GM12864 (cell line): ENCODE measurements around the gene CLDN7.

ENCODE experiments used
- DNase-seq: peaks from one replicate; pipeline ENCODE4 v3.0.0-alpha.2; 2011; ENCODE audit warnings: low read depth
- H3K4me3 ChIP-seq: 2 replicates; pipeline ENCODE4 v1.5.1; 2011; ENCODE audit warnings: mild to moderate bottlenecking, low read depth, low read length, control low read depth
- TF ChIP-seq, protein P1 (sequence below): IDR thresholded peaks from 2 replicates; pipeline ENCODE4 v1.5.1; 2011; ENCODE audit warnings: low read depth, mild to moderate bottlenecking, moderate library complexity, low read length, control low read depth, inconsistent platforms; ENCODE audit errors: missing control alignments

The CLDN7 gene

DNA sequence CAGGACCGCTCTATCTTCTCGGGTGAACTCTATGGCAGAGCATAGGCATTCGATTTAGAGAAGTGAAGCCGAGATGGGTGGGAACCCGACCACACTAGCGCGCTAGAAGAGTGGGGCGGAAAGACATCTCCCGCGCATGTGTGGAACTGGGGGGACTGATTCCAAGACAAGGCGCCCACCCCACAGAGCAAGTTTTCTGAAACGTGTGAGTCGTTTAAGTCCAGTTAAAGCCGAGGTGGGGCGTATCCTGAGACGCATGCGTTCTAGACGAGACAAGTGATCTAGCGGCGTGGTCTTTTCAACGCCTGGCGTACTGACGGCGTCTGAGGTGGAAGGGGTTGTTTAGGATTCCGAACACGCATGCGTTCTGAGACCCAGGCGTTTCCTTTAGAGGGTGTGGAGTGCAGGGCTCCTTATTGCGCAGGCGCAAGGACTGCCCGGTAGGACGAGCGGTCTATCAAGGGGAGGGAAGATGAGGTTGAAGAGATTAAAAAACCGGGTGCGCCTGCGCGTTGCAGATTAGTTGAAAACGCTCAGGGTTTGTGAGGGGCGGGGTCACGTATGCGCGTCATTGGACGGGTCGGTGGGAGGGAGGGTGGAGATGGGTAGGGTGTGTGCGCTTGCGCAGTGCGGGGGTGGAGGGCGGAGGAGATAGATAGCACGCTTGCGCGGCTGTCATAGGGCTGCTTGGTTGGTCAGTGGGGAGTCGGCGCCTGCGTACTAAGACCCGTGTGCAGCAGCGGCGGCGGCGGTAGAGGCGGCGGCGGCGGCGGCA lies 44.8 kb upstream of the CLDN7 start, which contains the start of gene EIF5A:
Gene EIF5A (plus strand): TSS at position 718 of the 775 bp plus-strand sequence. CDS start 2,008 bp downstream, outside the sequence.
- TF ChIP-seq, protein P1, sequence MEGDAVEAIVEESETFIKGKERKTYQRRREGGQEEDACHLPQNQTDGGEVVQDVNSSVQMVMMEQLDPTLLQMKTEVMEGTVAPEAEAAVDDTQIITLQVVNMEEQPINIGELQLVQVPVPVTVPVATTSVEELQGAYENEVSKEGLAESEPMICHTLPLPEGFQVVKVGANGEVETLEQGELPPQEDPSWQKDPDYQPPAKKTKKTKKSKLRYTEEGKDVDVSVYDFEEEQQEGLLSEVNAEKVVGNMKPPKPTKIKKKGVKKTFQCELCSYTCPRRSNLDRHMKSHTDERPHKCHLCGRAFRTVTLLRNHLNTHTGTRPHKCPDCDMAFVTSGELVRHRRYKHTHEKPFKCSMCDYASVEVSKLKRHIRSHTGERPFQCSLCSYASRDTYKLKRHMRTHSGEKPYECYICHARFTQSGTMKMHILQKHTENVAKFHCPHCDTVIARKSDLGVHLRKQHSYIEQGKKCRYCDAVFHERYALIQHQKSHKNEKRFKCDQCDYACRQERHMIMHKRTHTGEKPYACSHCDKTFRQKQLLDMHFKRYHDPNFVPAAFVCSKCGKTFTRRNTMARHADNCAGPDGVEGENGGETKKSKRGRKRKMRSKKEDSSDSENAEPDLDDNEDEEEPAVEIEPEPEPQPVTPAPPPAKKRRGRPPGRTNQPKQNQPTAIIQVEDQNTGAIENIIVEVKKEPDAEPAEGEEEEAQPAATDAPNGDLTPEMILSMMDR = no peak
- H3K4me3 ChIP-seq = peak within 1 kb of the TSS; percentile 65
- DNase-seq = peak; percentile 99

- H3K4me3 ChIP-seq = no peak overlapping the region
- DNase-seq = no peak
- TF ChIP-seq, protein P1 = no peak
Observed at GRCh38 chr17:7304179-7304578, 41.9 kb upstream of the CLDN7 start.

DNA sequence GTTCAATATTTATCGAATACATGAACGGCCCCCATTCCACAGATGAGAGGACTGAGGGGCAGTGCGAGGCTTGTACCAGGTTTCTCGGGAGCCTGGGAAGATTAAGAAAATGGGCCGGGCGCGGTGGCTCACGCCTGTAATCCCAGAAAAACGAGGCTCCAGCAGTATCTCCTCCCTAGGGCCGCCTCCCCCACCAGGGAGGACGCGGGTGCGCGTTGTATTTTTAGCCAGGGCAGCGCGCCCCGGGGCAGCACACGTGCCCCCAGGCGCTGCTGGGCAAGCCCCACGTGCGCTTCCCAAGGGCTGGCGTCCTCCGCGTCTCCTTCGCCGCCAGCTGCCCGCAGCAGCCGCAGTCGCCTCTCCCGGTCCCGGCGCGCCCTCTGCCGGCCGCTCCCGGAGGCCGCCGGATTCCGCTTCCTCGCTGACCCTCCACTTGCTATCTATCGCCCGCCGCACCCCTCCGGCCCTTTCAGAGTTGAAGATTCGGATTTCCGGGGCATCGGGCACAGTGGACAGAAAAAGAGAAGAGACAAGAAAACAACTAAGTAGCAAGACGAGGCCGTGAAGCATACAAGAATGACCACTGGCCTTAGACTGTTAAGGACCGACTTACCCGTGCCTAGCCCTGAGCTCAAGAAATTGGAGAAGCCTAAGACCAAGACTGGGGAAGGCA lies 34.0 kb upstream of the CLDN7 start:
- H3K4me3 ChIP-seq = no peak overlapping the region

DNA sequence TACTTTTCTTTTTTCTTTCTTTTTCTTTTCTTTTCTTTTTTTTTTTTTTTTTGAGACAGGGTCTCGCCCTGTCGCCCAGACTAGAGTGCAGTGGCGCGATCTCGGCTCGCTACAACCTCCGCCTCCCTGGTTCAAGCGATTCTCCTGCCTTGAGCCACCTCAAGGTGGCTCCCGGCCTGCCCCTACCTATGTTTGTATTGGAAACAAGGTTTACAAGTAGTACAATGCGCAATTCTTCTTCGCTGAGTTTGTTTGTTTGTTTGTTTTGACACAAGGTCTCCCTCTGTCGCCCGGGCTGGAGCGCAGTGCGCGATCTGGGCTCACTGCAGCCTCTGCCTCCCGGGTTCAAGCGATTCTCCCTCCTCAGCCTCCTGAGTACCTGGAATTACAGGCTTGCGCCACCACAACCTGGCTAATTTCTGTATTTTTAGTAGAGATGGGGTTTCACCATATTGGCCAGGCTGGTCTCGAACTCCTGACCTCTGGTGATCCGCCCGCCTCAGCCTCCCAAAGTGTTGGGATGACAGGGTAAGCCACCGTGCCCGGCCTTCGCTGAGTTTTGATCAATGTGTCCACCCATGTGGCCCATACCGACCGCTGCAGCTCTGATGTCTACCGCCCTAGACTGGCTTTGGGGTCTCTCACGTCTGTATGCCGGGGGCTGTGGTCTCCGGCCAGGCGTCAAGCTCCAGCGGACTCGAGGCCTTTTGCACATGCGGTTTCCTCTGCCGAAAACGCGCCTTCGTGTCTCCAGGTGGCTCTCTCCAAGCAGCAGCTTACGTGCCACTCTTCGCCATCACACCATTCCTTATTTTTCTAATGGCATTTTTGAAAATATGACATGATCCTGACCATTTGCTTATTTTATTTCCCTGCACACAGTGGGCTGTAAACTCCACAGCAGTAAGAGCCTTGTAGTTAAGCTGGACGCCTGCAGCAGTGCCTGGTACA lies 33.2 kb upstream of the CLDN7 start:
- TF ChIP-seq, protein P1 = peak; percentile 8
- DNase-seq = no peak

More for the DNA sequence above, 34.0 kb upstream of the CLDN7 start:
- no peak for DNase-seq
- TF ChIP-seq, protein P1 = peak; percentile 83

DNA sequence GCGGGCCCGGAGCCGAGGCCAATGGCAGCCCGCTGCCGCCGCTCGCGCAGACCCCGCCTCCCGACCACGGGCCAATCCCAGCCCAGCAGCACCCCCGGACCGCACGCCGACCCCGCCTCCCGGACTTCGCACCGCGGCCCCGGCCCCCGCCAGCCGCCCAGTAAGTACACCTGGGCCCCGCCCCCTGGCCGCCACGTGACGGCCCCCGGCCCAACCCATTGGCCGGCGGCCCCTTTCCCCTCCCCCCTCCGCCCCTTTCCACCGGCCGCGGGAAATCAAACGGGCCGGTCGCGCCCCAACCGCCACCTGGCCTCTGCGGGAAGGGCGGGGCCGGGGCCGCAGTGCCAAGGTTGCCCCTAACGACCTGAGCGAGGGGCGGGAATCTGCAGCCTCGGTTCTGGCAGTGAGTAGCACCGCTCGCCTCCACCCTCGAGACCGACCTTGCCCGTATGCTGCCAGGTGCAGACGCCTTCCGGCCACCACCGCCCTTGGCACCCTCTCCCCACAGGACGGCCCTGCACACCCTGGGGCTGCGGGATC lies 32.4 kb upstream of the CLDN7 start, which contains the start of gene YBX2:
Gene YBX2 (minus strand): TSS at position 26 of the 540 bp plus-strand sequence. CDS start 139 bp downstream, outside the sequence.
- TF ChIP-seq, protein P1 = no peak
- no peak for DNase-seq
- peak within 1 kb of the TSS; percentile 34 for H3K4me3 ChIP-seq

More for the DNA sequence above, 33.2 kb upstream of the CLDN7 start:
- H3K4me3 ChIP-seq = peak overlapping the region; percentile 34
